H1 (cell line): Measurements from ENCODE around the gene MPPE1. TPM values are rescaled to one million over a fixed set of nuclear protein-coding genes. Genes with fewer than 3 reads are reported as not detected.

Source experiments
- CREB1 ChIP-seq: IDR thresholded peaks from 2 replicates; pipeline ENCODE4 v1.6.1; 2012; ENCODE audit warnings: inconsistent platforms
- JUND ChIP-seq: IDR thresholded peaks from 2 replicates; pipeline ENCODE4 v1.6.1; 2011; ENCODE audit warnings: mild to moderate bottlenecking, improper control_type of control experiment, low read length
- PHF8 ChIP-seq: fragments of 200-600 bp; sonication (generic); conservative IDR thresholded peaks from 2 replicates; pipeline ENCODE4 v1.7.1; 2012; ENCODE audit warnings: low read depth, mild to moderate bottlenecking, inconsistent platforms, low read length, moderate library complexity
- TAF1 ChIP-seq: IDR thresholded peaks from 2 replicates; pipeline ENCODE4 v1.6.1; 2011; ENCODE audit warnings: mild to moderate bottlenecking, low read depth, low read length
- TCF12 ChIP-seq: IDR thresholded peaks from 2 replicates; pipeline ENCODE4 v1.6.1; 2011; ENCODE audit warnings: low read depth, mild to moderate bottlenecking, low read length
- polyA plus RNA-seq, 7 experiments: library from polyadenylated mRNA; depleted of rRNA in 3 of 7; stranded (reverse) in 5 of 7; unstranded in 2 of 7; fragments of >200 nt in 5 of 7; fragments of 200-250 nt in 2 of 7; gene quantifications; 1 replicate in 5 of 7; 2 replicates in 1 of 7; 4 replicates in 1 of 7; pipeline versions ENCODE4 v1.2.1 to v1.2.3, GENCODE V29; 2011 to 2013; ENCODE audit warnings: missing spikeins in 2 of 7, mixed read lengths in 2 of 7
- total RNA-seq: library from RNA; stranded (reverse); fragmentation: NEBNext Ultra II Directional; extraction: Animal tissue kit (Norgen Biotek cat#: 25700); gene quantifications from 2 replicates; pipeline ENCODE4 v1.2.1, GENCODE V29; 2021
- TF ChIP-seq, protein P1 (sequence below): fragments of 300-600 bp; sonication (generic); IDR thresholded peaks from 2 replicates; pipeline ENCODE4 v1.7.1; 2012; ENCODE audit warnings: low read length, moderate library complexity, mild to moderate bottlenecking, inconsistent platforms; ENCODE audit not compliant: insufficient replicate concordance
- TF ChIP-seq, protein P2 (sequence below), 3 experiments: IDR thresholded peaks; 1 replicate in 2 of 3; 2 replicates in 1 of 3; pipeline versions ENCODE4 v1.5.1 to v1.6.1; 2011; ENCODE audit warnings: low read length in 3 of 3, mild to moderate bottlenecking in 3 of 3, inconsistent platforms in 2 of 3, low read depth in 1 of 3, moderate library complexity in 1 of 3; ENCODE audit not compliant: insufficient read depth in 1 of 3; ENCODE audit errors: control extremely low read depth in 1 of 3

MPPE1 gene
- total and polyA plus RNA-seq, 2 of the 8 experiments (the other 6 are each of a cell fraction or from before 2014, with no cell fraction given) = 13.7 to 20.9 TPM

DNA sequence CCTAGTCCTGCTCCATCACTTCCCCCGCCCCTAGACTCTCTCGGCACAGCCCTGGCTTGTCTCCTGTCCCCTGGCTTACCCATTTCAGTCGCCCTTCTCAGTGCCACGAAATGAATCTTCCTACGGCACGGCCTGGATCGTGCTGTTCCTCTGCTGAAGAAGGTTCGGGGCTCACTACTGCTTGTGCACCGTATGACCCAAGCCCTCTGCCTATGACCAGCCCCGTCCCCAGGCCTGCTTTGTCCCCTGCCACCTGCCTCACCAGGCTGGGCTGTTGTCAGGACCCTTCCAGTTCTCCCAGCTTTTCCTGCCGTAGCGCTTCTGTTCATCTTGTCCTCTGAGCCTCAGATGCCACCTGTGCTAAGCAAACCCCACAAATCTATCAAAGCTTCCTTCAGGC is 43.0 kb downstream of the MPPE1 start (continued):
- TF ChIP-seq, protein P1, sequence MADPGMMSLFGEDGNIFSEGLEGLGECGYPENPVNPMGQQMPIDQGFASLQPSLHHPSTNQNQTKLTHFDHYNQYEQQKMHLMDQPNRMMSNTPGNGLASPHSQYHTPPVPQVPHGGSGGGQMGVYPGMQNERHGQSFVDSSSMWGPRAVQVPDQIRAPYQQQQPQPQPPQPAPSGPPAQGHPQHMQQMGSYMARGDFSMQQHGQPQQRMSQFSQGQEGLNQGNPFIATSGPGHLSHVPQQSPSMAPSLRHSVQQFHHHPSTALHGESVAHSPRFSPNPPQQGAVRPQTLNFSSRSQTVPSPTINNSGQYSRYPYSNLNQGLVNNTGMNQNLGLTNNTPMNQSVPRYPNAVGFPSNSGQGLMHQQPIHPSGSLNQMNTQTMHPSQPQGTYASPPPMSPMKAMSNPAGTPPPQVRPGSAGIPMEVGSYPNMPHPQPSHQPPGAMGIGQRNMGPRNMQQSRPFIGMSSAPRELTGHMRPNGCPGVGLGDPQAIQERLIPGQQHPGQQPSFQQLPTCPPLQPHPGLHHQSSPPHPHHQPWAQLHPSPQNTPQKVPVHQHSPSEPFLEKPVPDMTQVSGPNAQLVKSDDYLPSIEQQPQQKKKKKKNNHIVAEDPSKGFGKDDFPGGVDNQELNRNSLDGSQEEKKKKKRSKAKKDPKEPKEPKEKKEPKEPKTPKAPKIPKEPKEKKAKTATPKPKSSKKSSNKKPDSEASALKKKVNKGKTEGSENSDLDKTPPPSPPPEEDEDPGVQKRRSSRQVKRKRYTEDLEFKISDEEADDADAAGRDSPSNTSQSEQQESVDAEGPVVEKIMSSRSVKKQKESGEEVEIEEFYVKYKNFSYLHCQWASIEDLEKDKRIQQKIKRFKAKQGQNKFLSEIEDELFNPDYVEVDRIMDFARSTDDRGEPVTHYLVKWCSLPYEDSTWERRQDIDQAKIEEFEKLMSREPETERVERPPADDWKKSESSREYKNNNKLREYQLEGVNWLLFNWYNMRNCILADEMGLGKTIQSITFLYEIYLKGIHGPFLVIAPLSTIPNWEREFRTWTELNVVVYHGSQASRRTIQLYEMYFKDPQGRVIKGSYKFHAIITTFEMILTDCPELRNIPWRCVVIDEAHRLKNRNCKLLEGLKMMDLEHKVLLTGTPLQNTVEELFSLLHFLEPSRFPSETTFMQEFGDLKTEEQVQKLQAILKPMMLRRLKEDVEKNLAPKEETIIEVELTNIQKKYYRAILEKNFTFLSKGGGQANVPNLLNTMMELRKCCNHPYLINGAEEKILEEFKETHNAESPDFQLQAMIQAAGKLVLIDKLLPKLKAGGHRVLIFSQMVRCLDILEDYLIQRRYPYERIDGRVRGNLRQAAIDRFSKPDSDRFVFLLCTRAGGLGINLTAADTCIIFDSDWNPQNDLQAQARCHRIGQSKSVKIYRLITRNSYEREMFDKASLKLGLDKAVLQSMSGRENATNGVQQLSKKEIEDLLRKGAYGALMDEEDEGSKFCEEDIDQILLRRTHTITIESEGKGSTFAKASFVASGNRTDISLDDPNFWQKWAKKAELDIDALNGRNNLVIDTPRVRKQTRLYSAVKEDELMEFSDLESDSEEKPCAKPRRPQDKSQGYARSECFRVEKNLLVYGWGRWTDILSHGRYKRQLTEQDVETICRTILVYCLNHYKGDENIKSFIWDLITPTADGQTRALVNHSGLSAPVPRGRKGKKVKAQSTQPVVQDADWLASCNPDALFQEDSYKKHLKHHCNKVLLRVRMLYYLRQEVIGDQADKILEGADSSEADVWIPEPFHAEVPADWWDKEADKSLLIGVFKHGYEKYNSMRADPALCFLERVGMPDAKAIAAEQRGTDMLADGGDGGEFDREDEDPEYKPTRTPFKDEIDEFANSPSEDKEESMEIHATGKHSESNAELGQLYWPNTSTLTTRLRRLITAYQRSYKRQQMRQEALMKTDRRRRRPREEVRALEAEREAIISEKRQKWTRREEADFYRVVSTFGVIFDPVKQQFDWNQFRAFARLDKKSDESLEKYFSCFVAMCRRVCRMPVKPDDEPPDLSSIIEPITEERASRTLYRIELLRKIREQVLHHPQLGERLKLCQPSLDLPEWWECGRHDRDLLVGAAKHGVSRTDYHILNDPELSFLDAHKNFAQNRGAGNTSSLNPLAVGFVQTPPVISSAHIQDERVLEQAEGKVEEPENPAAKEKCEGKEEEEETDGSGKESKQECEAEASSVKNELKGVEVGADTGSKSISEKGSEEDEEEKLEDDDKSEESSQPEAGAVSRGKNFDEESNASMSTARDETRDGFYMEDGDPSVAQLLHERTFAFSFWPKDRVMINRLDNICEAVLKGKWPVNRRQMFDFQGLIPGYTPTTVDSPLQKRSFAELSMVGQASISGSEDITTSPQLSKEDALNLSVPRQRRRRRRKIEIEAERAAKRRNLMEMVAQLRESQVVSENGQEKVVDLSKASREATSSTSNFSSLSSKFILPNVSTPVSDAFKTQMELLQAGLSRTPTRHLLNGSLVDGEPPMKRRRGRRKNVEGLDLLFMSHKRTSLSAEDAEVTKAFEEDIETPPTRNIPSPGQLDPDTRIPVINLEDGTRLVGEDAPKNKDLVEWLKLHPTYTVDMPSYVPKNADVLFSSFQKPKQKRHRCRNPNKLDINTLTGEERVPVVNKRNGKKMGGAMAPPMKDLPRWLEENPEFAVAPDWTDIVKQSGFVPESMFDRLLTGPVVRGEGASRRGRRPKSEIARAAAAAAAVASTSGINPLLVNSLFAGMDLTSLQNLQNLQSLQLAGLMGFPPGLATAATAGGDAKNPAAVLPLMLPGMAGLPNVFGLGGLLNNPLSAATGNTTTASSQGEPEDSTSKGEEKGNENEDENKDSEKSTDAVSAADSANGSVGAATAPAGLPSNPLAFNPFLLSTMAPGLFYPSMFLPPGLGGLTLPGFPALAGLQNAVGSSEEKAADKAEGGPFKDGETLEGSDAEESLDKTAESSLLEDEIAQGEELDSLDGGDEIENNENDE = no peak
- TF ChIP-seq PHF8 = no peak
- TF ChIP-seq, protein P2, sequence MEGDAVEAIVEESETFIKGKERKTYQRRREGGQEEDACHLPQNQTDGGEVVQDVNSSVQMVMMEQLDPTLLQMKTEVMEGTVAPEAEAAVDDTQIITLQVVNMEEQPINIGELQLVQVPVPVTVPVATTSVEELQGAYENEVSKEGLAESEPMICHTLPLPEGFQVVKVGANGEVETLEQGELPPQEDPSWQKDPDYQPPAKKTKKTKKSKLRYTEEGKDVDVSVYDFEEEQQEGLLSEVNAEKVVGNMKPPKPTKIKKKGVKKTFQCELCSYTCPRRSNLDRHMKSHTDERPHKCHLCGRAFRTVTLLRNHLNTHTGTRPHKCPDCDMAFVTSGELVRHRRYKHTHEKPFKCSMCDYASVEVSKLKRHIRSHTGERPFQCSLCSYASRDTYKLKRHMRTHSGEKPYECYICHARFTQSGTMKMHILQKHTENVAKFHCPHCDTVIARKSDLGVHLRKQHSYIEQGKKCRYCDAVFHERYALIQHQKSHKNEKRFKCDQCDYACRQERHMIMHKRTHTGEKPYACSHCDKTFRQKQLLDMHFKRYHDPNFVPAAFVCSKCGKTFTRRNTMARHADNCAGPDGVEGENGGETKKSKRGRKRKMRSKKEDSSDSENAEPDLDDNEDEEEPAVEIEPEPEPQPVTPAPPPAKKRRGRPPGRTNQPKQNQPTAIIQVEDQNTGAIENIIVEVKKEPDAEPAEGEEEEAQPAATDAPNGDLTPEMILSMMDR (IDR thresholded peaks at IDR 0.05; ENCODE audit: control extremely low read depth in 1 of 3, insufficient read depth in 1 of 3, low read depth in 1 of 3, low read length in 3 of 3) = no peak
- TF ChIP-seq JUND = no peak
- no peak for TF ChIP-seq TAF1
- no peak for TF ChIP-seq TCF12
- TF ChIP-seq CREB1 = no peak
